Measurements from ENCODE around the gene WASL. TPM values are rescaled to one million over a fixed set of nuclear protein-coding genes. Genes with fewer than 3 reads are reported as not detected.
"Not testable (repeated sequence)": the region's sequence is repeated elsewhere in the genome, so short reads cannot be mapped to it uniquely, and the experiment has no call there.

The WASL gene
- total RNA-seq, 1 experiment from 2014 or later: 39.3 TPM

DNA sequence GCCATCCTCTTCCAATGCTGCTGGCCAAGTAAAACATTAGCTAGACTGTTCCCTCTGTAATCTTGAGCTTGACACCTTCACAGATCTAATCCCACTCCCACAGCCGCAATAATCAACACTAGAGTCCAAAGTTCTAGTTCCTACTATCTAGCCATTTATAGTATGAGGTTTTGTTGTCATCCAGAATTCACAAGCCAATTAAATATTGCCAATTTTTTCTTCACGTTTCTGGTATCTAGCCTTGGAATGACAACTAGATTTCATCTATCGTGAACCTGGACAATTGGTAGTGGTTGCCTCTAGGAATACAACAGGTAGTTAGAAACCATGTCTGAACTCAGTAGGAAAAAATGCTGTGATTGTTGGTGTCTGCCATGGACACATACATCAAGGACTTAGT, 10.4 kb downstream of the WASL start:
- no peak overlapping the region for H3K56ac ChIP-seq (ENCODE audit: insufficient read length, low read depth, low read length)
- H3K23ac ChIP-seq (ENCODE audit: insufficient read length, low read depth, low read length): no peak overlapping the region
- H3K79me1 ChIP-seq (ENCODE audit: insufficient read depth, low read depth, low read length, poor library complexity, severe bottlenecking): no peaks in the 10 kb centered on the region
- no peak overlapping the region for H2BK120ac ChIP-seq (ENCODE audit: low read depth, low read length, poor library complexity, severe bottlenecking)
- no peaks in the 10 kb centered on the region for H3K9me3 ChIP-seq (ENCODE audit: control insufficient read depth, low read depth, low read length)
- WGBS (ENCODE audit: extremely low coverage, insufficient read length, low lambda C conversion rate): no CpG with 5 or more reads among the region's 3 CpGs
- no peak overlapping the region for H4K91ac ChIP-seq (ENCODE audit: insufficient read length, low read depth, low read length)
- no peak overlapping the region for H3K27ac ChIP-seq (ENCODE audit: insufficient read length, low read depth, low read length)
- Mint-ChIP-seq H3K27me3 (ENCODE audit: low read depth) (no peaks in the 10 kb centered on the region), H3K4me1 (peaks cover 20 to 23% of the 10 kb centered on the region in 2 experiments), H3K4me3 (no peak overlapping the region), H3K9me3 (no peaks in the 10 kb centered on the region; a peak in 1 of 5 replicates), H3K27ac (no peak overlapping the region; a peak in 1 of 7 replicates), H3K36me3 (ENCODE audit: insufficient read depth in 1 of 3, low read depth in 3 of 3) (peaks cover 0 to 7% (median 4%) of the 10 kb centered on the region in 3 experiments; a peak in 5 of 7 replicates)
- H3K4me2 ChIP-seq (ENCODE audit: insufficient read depth, insufficient read length, low read length): no peak overlapping the region
- no peak overlapping the region for H4K8ac ChIP-seq (replicated peaks; ENCODE audit: insufficient read length, low read depth, low read length)
- no peak overlapping the region for H2BK5ac ChIP-seq (ENCODE audit: insufficient read length, low read length)
- no peak overlapping the region for H4K5ac ChIP-seq (ENCODE audit: insufficient read length, low read depth, low read length)
- H3K4ac ChIP-seq (ENCODE audit: low read depth, low read length): no peak overlapping the region
- H2BK15ac ChIP-seq (ENCODE audit: low read depth, low read length): no peak overlapping the region
- H3K23me2 ChIP-seq (ENCODE audit: insufficient read length, low read depth, low read length, poor library complexity, severe bottlenecking): no peaks in the 10 kb centered on the region
- H2AK5ac ChIP-seq (ENCODE audit: insufficient read length, low read length): no peak overlapping the region
- no peaks in the 10 kb centered on the region for H3K27me3 ChIP-seq (ENCODE audit: insufficient read depth, low read length)
- H3T11ph ChIP-seq (ENCODE audit: low read length): no peak overlapping the region
- H2BK12ac ChIP-seq (ENCODE audit: insufficient read length, low read depth, low read length): no peak overlapping the region
- no peak overlapping the region for H3K14ac ChIP-seq (ENCODE audit: insufficient read depth, low read length)
- peaks cover 43% of the 10 kb centered on the region; the same call in 1 of the 2 replicates for H3K79me2 ChIP-seq (ENCODE audit: insufficient read depth, low read length)
- no peaks in the 10 kb centered on the region for H4K20me1 ChIP-seq (ENCODE audit: control insufficient read depth, insufficient read depth, insufficient read length)
- no peak overlapping the region for H2BK20ac ChIP-seq (ENCODE audit: low read depth, low read length, poor library complexity, severe bottlenecking)
- no peak for TF ChIP-seq CTCF (conservative IDR thresholded peaks at IDR 0.05)
- no peak overlapping the region for H2AFZ ChIP-seq (ENCODE audit: low read length)
- no peak overlapping the region for H3K18ac ChIP-seq (ENCODE audit: insufficient read length, low read depth, low read length)
- no peaks in the 10 kb centered on the region for H3K4me1 ChIP-seq (ENCODE audit: insufficient read depth, low read length)
- DNase-seq: no peak
- no peak overlapping the region for H3K9ac ChIP-seq (ENCODE audit: extremely low read depth, insufficient read length, low read length)

- H3K27me3 Mint-ChIP-seq (ENCODE audit: low read depth); H4K5ac ChIP-seq (ENCODE audit: insufficient read length, low read depth, low read length); H3T11ph ChIP-seq (ENCODE audit: low read length); H3K23me2 ChIP-seq (ENCODE audit: insufficient read length, low read depth, low read length, poor library complexity, severe bottlenecking); H3K18ac ChIP-seq (ENCODE audit: insufficient read length, low read depth, low read length); H3K4me3 Mint-ChIP-seq; H2AFZ ChIP-seq (ENCODE audit: low read length); H3K9me3 Mint-ChIP-seq; H3K27ac ChIP-seq (ENCODE audit: insufficient read length, low read depth, low read length); H2BK20ac ChIP-seq (ENCODE audit: low read depth, low read length, poor library complexity, severe bottlenecking); H2BK120ac ChIP-seq (ENCODE audit: low read depth, low read length, poor library complexity, severe bottlenecking); H2AK5ac ChIP-seq (ENCODE audit: insufficient read length, low read length); H3K4me2 ChIP-seq (ENCODE audit: insufficient read depth, insufficient read length, low read length); H3K79me1 ChIP-seq (ENCODE audit: insufficient read depth, low read depth, low read length, poor library complexity, severe bottlenecking); DNase-seq; H3K9me3 ChIP-seq (ENCODE audit: control insufficient read depth, low read depth, low read length); H3K27ac Mint-ChIP-seq; H3K27me3 ChIP-seq (ENCODE audit: insufficient read depth, low read length); H3K4ac ChIP-seq (ENCODE audit: low read depth, low read length); H3K4me1 ChIP-seq (ENCODE audit: insufficient read depth, low read length); H2BK5ac ChIP-seq (ENCODE audit: insufficient read length, low read length); H4K8ac ChIP-seq (replicated peaks; ENCODE audit: insufficient read length, low read depth, low read length); H3K56ac ChIP-seq (ENCODE audit: insufficient read length, low read depth, low read length); H3K9ac ChIP-seq (ENCODE audit: extremely low read depth, insufficient read length, low read length); H3K14ac ChIP-seq (ENCODE audit: insufficient read depth, low read length); H3K23ac ChIP-seq (ENCODE audit: insufficient read length, low read depth, low read length); H4K91ac ChIP-seq (ENCODE audit: insufficient read length, low read depth, low read length); H2BK12ac ChIP-seq (ENCODE audit: insufficient read length, low read depth, low read length); H2BK15ac ChIP-seq (ENCODE audit: low read depth, low read length); H4K20me1 ChIP-seq (ENCODE audit: control insufficient read depth, insufficient read depth, insufficient read length): not testable (repeated sequence)
- peaks cover 43% of the 10 kb centered on the region; the same call in 1 of the 2 replicates for H3K79me2 ChIP-seq (ENCODE audit: insufficient read depth, low read length)
- peaks cover 11 to 15% of the 10 kb centered on the region in 2 experiments for H3K4me1 Mint-ChIP-seq
- peaks cover 1 to 15% (median 7%) of the 10 kb centered on the region in 3 experiments; a peak in 5 of 7 replicates for H3K36me3 Mint-ChIP-seq (ENCODE audit: insufficient read depth in 1 of 3, low read depth in 3 of 3)
- no CpG with 5 or more reads among the region's 10 CpGs for WGBS (ENCODE audit: extremely low coverage, insufficient read length, low lambda C conversion rate)
These were observed 11.6 kb downstream of the WASL start for GRCh38 chr7:123737168-123737674.
